ENCODE data around the gene FKBP5. TPM values are rescaled to one million over a fixed set of nuclear protein-coding genes. Genes with fewer than 3 reads are reported as not detected.

FKBP5 gene
- polyA plus RNA-seq, 1 donor from 2014 or later: 1.2 TPM

DNA sequence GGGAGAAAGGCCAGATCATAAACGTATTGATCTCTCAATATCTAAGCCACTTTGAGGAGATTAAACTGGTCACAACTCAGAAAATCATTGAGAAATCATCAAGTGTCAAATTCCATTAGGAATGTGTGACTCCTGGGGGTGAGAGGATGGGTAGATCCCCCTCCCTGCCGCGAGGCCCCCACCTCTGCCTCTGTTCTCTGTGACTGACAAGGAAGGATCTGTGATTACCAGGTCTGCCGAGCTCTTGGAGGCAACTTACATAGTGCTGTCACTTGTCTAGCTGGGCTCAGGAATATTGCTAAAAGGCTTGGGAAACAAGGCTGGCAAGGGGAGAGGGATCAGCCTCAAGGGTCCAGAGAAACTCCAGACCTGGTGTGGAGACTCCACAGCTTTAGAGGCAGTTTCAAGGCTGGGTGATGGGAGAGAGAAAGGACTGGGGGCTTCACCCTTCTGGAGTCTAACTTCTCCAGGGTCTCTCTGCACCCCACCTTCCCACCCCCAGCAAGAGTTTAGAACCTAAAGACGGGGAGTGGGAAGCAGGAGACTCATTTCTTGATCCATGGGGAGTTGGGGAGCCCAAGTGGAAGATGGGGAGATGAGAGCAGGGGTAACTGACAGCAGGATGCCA is 36.5 kb upstream of the FKBP5 start:
- no peak overlapping the region for H3K9ac ChIP-seq (ENCODE audit: low read length)
- no peaks in the 10 kb centered on the region for H3K79me2 ChIP-seq (replicated peaks; ENCODE audit: insufficient read depth, low read length)
- no peaks in the 10 kb centered on the region for H3F3A ChIP-seq (ENCODE audit: insufficient read depth, low read length, poor library complexity, severe bottlenecking)
- no peaks in the 10 kb centered on the region for H3K9me3 ChIP-seq (ENCODE audit: low read length)
- no peaks in the 10 kb centered on the region for H3K9me2 ChIP-seq (ENCODE audit: insufficient read depth, low read length)
- TF ChIP-seq RAD21 (conservative IDR thresholded peaks at IDR 0.05): no peak
- TF ChIP-seq, protein P1, sequence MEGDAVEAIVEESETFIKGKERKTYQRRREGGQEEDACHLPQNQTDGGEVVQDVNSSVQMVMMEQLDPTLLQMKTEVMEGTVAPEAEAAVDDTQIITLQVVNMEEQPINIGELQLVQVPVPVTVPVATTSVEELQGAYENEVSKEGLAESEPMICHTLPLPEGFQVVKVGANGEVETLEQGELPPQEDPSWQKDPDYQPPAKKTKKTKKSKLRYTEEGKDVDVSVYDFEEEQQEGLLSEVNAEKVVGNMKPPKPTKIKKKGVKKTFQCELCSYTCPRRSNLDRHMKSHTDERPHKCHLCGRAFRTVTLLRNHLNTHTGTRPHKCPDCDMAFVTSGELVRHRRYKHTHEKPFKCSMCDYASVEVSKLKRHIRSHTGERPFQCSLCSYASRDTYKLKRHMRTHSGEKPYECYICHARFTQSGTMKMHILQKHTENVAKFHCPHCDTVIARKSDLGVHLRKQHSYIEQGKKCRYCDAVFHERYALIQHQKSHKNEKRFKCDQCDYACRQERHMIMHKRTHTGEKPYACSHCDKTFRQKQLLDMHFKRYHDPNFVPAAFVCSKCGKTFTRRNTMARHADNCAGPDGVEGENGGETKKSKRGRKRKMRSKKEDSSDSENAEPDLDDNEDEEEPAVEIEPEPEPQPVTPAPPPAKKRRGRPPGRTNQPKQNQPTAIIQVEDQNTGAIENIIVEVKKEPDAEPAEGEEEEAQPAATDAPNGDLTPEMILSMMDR (IDR thresholded peaks at IDR 0.05; ENCODE audit: poor library complexity, severe bottlenecking): no peak
- TF ChIP-seq POLR2AphosphoS5 (IDR thresholded peaks at IDR 0.05): no peak
- no peak for TF ChIP-seq MXI1 (conservative IDR thresholded peaks at IDR 0.05; ENCODE audit: poor library complexity, severe bottlenecking)
- TF ChIP-seq, protein P2, sequence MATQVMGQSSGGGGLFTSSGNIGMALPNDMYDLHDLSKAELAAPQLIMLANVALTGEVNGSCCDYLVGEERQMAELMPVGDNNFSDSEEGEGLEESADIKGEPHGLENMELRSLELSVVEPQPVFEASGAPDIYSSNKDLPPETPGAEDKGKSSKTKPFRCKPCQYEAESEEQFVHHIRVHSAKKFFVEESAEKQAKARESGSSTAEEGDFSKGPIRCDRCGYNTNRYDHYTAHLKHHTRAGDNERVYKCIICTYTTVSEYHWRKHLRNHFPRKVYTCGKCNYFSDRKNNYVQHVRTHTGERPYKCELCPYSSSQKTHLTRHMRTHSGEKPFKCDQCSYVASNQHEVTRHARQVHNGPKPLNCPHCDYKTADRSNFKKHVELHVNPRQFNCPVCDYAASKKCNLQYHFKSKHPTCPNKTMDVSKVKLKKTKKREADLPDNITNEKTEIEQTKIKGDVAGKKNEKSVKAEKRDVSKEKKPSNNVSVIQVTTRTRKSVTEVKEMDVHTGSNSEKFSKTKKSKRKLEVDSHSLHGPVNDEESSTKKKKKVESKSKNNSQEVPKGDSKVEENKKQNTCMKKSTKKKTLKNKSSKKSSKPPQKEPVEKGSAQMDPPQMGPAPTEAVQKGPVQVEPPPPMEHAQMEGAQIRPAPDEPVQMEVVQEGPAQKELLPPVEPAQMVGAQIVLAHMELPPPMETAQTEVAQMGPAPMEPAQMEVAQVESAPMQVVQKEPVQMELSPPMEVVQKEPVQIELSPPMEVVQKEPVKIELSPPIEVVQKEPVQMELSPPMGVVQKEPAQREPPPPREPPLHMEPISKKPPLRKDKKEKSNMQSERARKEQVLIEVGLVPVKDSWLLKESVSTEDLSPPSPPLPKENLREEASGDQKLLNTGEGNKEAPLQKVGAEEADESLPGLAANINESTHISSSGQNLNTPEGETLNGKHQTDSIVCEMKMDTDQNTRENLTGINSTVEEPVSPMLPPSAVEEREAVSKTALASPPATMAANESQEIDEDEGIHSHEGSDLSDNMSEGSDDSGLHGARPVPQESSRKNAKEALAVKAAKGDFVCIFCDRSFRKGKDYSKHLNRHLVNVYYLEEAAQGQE (IDR thresholded peaks at IDR 0.05; ENCODE audit: borderline replicate concordance): peak; percentile 47
- TF ChIP-seq TAF1 (IDR thresholded peaks at IDR 0.05; ENCODE audit: low read depth): no peak
- H2AFZ ChIP-seq (ENCODE audit: low read depth, low read length): no peak overlapping the region
- H3K4me2 ChIP-seq (ENCODE audit: low read length): no peak overlapping the region
- H3K4me3 ChIP-seq (ENCODE audit: low read length): peak overlapping the region; percentile 7
- no peak overlapping the region for H3K27ac ChIP-seq (ENCODE audit: low read length)
- H3K27me3 ChIP-seq (ENCODE audit: insufficient read depth, low read depth, low read length): no peaks in the 10 kb centered on the region
- H3K36me3 ChIP-seq (ENCODE audit: insufficient read depth, low read length): no peaks in the 10 kb centered on the region
- H4K20me1 ChIP-seq (ENCODE audit: insufficient read depth): no peaks in the 10 kb centered on the region

DNA sequence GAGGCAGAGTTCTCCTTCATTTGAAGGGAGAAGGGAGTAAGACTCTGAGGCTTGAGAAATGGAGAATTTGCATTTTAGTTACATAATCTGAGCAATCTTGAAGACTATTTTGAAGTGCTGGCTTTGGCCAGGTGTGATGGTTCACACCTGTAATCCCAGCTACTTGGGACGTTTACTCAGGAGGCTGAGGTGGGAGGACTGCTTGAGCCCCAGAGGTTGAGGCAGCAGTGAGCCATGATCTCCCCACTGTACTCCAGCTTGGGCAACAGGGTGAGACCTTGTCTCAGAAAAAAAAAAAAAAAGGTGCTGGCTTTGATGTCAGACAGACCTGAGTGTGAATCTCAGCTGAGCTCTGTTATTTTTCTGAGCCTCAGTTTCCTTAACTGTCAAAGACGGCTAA is 35.8 kb upstream of the FKBP5 start:
- H3K9ac ChIP-seq (ENCODE audit: low read length): no peak overlapping the region
- H4K20me1 ChIP-seq (ENCODE audit: insufficient read depth): no peaks in the 10 kb centered on the region
- H3K36me3 ChIP-seq (ENCODE audit: insufficient read depth, low read length): no peaks in the 10 kb centered on the region
- no peaks in the 10 kb centered on the region for H3K9me3 ChIP-seq (ENCODE audit: low read length)
- H3K27ac ChIP-seq (ENCODE audit: low read length): no peak overlapping the region
- no peak overlapping the region for H3K4me2 ChIP-seq (ENCODE audit: low read length)
- H2AFZ ChIP-seq (ENCODE audit: low read depth, low read length): no peak overlapping the region
- H3K79me2 ChIP-seq (replicated peaks; ENCODE audit: insufficient read depth, low read length): no peaks in the 10 kb centered on the region
- no peaks in the 10 kb centered on the region for H3K9me2 ChIP-seq (ENCODE audit: insufficient read depth, low read length)
- TF ChIP-seq TAF1 (IDR thresholded peaks at IDR 0.05; ENCODE audit: low read depth) (no peak), RAD21 (conservative IDR thresholded peaks at IDR 0.05) (no peak), SMC3 (conservative IDR thresholded peaks at IDR 0.05; ENCODE audit: poor library complexity) (no peak), EZH2 (IDR thresholded peaks at IDR 0.05; ENCODE audit: borderline replicate concordance, insufficient read depth, low read length, poor library complexity, severe bottlenecking) (no peak), MXI1 (conservative IDR thresholded peaks at IDR 0.05; ENCODE audit: poor library complexity, severe bottlenecking) (no peak), EP300 (conservative IDR thresholded peaks at IDR 0.05; ENCODE audit: poor library complexity, severe bottlenecking) (no peak), POLR2AphosphoS5 (IDR thresholded peaks at IDR 0.05) (no peak)
- TF ChIP-seq, protein P1 (IDR thresholded peaks at IDR 0.05; ENCODE audit: poor library complexity, severe bottlenecking): no peak
- TF ChIP-seq, protein P2 (IDR thresholded peaks at IDR 0.05; ENCODE audit: borderline replicate concordance): no peak
- no peaks in the 10 kb centered on the region for H3F3A ChIP-seq (ENCODE audit: insufficient read depth, low read length, poor library complexity, severe bottlenecking)
- no peaks in the 10 kb centered on the region for H3K27me3 ChIP-seq (ENCODE audit: insufficient read depth, low read depth, low read length)
- H3K4me3 ChIP-seq (ENCODE audit: low read length): no peak overlapping the region

Data from neural cell (in vitro differentiated cells).